Measurements from ENCODE around the gene DNAH8. TPM values are rescaled to one million over a fixed set of nuclear protein-coding genes. Genes with fewer than 3 reads are reported as not detected.
"Not testable (repeated sequence)": the region's sequence is repeated elsewhere in the genome, so short reads cannot be mapped to it uniquely, and the experiment has no call there.

The DNAH8 gene
- total RNA-seq, 1 donor from 2014 or later: not detected

- DNase-seq (ENCODE audit: low spot score): no peak
Observed at GRCh38 chr6:38837101-38837500, 122.0 kb downstream of the DNAH8 start.

GRCh38 chr6:38843798-38844197 lies 128.7 kb downstream of the DNAH8 start:
- no peak for DNase-seq (ENCODE audit: low spot score)

GRCh38 chr6:38845931-38846330 lies 130.8 kb downstream of the DNAH8 start:
- no peak for DNase-seq (ENCODE audit: low spot score)

GRCh38 chr6:38846361-38846760 lies 131.2 kb downstream of the DNAH8 start:
- no peak for DNase-seq (ENCODE audit: low spot score)

GRCh38 chr6:38846844-38847243 lies 131.7 kb downstream of the DNAH8 start:
- no peak for DNase-seq (ENCODE audit: low spot score)

- DNase-seq (ENCODE audit: low spot score): no peak
Observed at GRCh38 chr6:38847497-38847896, 132.4 kb downstream of the DNAH8 start.

GRCh38 chr6:38848760-38849159 lies 133.6 kb downstream of the DNAH8 start:
- DNase-seq (ENCODE audit: low spot score): no peak

- no peak for DNase-seq (ENCODE audit: low spot score)
Observed at GRCh38 chr6:38852215-38852614, 137.1 kb downstream of the DNAH8 start.

GRCh38 chr6:38853236-38853635 lies 138.1 kb downstream of the DNAH8 start:
- no peak for DNase-seq (ENCODE audit: low spot score)

GRCh38 chr6:38856492-38856891 lies 141.4 kb downstream of the DNAH8 start:
- no peak for DNase-seq (ENCODE audit: low spot score)

- DNase-seq (ENCODE audit: low spot score): no peak
Observed at GRCh38 chr6:38857815-38858214, 142.7 kb downstream of the DNAH8 start.

GRCh38 chr6:38860041-38860440 lies 144.9 kb downstream of the DNAH8 start:
- DNase-seq (ENCODE audit: low spot score): no peak

GRCh38 chr6:38861926-38862401 lies 146.9 kb downstream of the DNAH8 start:
- DNase-seq (ENCODE audit: low spot score): no peak

GRCh38 chr6:38865521-38866174 lies 150.5 kb downstream of the DNAH8 start:
- DNase-seq (ENCODE audit: low spot score): no peak

- DNase-seq (ENCODE audit: low spot score): no peak
Observed at GRCh38 chr6:38867726-38868125, 152.6 kb downstream of the DNAH8 start.

- no peak for DNase-seq (ENCODE audit: low spot score)
Observed at GRCh38 chr6:38871741-38872568, 156.8 kb downstream of the DNAH8 start.

- DNase-seq (ENCODE audit: low spot score): no peak
Observed at GRCh38 chr6:38873001-38873400, 157.9 kb downstream of the DNAH8 start.

GRCh38 chr6:38873816-38874215 lies 158.7 kb downstream of the DNAH8 start:
- DNase-seq (ENCODE audit: low spot score): not testable (repeated sequence)

GRCh38 chr6:38876475-38876874 lies 161.4 kb downstream of the DNAH8 start:
- no peak for DNase-seq (ENCODE audit: low spot score)

GRCh38 chr6:38877721-38878120 lies 162.6 kb downstream of the DNAH8 start:
- DNase-seq (ENCODE audit: low spot score): no peak

GRCh38 chr6:38882157-38882556 lies 167.0 kb downstream of the DNAH8 start:
- no peak for DNase-seq (ENCODE audit: low spot score)

GRCh38 chr6:38897507-38897906 lies 182.4 kb downstream of the DNAH8 start:
- no peak for DNase-seq (ENCODE audit: low spot score)

All from mesenteric fat pad (tissue), 1 donor.